ENCODE measurements around the gene PSAT1.

DNA sequence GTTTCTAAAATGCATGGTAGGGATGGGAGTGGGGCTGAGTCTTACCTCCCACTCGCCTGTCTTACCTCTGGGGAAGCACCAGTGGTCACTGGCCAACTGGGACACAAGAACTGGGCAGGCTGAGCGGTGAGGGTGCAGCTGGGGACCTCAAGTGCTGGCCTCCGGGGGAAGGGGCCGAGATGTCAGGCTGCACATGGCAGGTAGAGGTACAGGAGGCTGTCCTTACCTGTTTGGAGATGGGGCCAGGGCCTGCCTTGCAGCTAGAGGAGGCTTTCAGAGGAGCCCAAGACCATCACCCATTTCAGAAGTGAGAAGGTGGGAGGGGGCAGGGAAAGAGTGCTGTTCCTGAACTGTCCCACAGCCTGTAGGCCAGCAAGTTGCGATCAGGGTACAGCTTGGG is 14.2 kb downstream of the PSAT1 start:
- TF ChIP-seq YY1 (IDR thresholded peaks at IDR 0.05; ENCODE audit: insufficient read depth, insufficient read length) (no peak), ZNF274 (IDR thresholded peaks at IDR 0.05; ENCODE audit: low read depth, low read length) (no peak)
